ENCODE data around the gene SUPT5H. TPM values are rescaled to one million over a fixed set of nuclear protein-coding genes. Genes with fewer than 3 reads are reported as not detected.

Gene SUPT5H
- total RNA-seq, 3 donors from 2014 or later: 101 to 122 (median 102) TPM

DNA sequence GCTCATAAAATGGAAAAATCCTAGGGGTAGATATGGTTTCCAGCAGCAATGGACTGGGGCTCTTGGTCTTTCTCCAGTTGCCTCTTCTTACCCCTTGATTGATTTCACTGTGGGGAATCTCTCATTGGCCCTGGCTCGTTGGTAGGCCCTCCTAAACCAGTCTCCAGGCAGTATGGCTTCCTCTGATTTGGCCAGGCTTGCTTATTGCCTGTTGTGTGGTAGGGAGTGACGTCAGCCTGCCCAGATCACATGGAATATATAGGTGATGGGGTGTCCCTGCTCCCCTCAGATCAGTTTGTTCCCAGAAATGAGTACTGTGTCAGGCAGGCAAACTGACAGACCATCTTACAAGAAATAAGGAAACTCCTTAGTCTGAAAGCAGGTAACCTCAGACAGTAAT lies 63.9 kb downstream of the SUPT5H start:
- ATAC-seq (no peak), DNase-seq (no peak)
- Histone ChIP-seq H3K4me1 (ENCODE audit: low read depth) (peaks cover 8% of the 10 kb centered on the region), H3K36me3 (ENCODE audit: low read depth) (no peaks in the 10 kb centered on the region), H3K9me3 (no peaks in the 10 kb centered on the region), H3K4me3 (no peak overlapping the region)
- intact Hi-C loops (cut with DNase I, micrococcal nuclease): no loop called here
- TF ChIP-seq, protein P1, sequence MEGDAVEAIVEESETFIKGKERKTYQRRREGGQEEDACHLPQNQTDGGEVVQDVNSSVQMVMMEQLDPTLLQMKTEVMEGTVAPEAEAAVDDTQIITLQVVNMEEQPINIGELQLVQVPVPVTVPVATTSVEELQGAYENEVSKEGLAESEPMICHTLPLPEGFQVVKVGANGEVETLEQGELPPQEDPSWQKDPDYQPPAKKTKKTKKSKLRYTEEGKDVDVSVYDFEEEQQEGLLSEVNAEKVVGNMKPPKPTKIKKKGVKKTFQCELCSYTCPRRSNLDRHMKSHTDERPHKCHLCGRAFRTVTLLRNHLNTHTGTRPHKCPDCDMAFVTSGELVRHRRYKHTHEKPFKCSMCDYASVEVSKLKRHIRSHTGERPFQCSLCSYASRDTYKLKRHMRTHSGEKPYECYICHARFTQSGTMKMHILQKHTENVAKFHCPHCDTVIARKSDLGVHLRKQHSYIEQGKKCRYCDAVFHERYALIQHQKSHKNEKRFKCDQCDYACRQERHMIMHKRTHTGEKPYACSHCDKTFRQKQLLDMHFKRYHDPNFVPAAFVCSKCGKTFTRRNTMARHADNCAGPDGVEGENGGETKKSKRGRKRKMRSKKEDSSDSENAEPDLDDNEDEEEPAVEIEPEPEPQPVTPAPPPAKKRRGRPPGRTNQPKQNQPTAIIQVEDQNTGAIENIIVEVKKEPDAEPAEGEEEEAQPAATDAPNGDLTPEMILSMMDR (IDR thresholded peaks at IDR 0.05): no peak

DNA sequence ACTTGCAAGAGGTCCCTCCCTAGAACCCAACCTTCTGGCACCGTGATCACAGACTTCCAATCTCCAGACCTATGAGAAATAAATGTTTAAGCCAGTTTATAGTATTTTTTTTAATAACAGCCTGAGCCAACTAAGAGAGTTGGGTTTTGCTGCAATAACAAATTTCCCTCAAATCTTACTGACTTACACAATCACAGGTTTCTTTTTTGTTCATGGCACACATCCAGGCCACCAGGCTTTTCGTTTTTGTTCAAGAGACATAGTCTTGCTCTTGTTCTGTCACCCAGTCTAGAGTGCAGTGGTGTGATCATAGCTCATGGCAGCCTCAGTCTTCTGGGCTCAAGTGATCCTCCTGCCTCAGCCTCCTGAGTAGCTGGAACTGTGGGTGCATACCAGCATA lies 67.6 kb downstream of the SUPT5H start:
- TF ChIP-seq, protein P1 (IDR thresholded peaks at IDR 0.05): no peak
- no peak overlapping the region for H3K4me3 ChIP-seq
- H3K36me3 ChIP-seq (ENCODE audit: low read depth): no peaks in the 10 kb centered on the region
- ATAC-seq (no peak), DNase-seq (no peak)
- H3K9me3 ChIP-seq: no peaks in the 10 kb centered on the region
- intact Hi-C loops (cut with DNase I, micrococcal nuclease): no loop called here
- H3K4me1 ChIP-seq (ENCODE audit: low read depth): peaks cover 11% of the 10 kb centered on the region

DNA sequence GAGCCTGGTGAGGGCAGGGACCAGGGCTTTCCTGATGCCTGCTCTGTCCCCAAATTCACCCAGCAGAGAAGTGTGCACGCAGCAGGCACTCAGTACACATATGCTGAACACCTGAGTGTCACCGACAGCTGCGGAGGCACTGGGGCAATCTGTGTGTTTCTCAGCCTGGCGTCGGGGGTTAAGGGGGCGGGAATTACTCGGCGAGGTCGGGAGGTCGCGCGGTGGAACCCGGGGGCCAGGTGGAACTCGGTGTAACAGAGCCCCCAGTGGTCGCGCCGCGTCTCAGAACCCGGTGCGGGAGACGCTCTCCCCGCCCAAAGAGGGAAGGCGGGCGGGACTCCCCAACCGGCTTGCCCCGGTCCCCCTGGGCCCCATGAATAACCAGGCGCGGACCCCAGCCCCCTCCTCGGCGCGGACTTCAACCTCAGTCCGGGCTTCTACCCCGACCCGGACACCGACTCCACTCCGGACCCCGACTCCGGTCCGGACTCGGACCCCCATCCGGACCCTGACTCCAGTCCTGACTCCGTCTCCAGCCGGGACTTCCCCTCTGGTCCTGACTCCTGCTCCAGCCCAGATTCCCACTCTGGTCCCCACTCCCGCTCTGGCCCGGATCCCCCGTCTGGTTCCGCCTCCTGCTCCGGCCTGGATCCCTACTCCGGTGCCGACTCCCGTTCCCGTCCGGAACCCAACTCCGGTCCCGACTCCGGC lies 69.6 kb downstream of the SUPT5H start, which contains the start of gene SELENOV:
Gene SELENOV, plus strand, starts transcription at position 300 of the 711 bp plus-strand sequence. Its CDS starts 74 bp downstream, at position 374.
- H3K4me3 ChIP-seq: no peak within 1 kb of the TSS
- TF ChIP-seq, protein P1 (IDR thresholded peaks at IDR 0.05): no peak
- intact Hi-C loops (cut with DNase I, micrococcal nuclease): no loop called here
- DNase-seq: no peak
- no peaks in the 10 kb centered on the region for H3K36me3 ChIP-seq (ENCODE audit: low read depth)
- ATAC-seq: no peak
- no peaks in the 10 kb centered on the region for H3K9me3 ChIP-seq
- peaks cover 11% of the 10 kb centered on the region for H3K4me1 ChIP-seq (ENCODE audit: low read depth)

- ATAC-seq (no peak), DNase-seq (no peak)
- intact Hi-C loops (cut with DNase I, micrococcal nuclease): no loop called here
- Histone ChIP-seq H3K36me3 (ENCODE audit: low read depth) (no peaks in the 10 kb centered on the region), H3K4me1 (ENCODE audit: low read depth) (peaks cover 11% of the 10 kb centered on the region), H3K4me3 (no peak overlapping the region), H3K9me3 (no peaks in the 10 kb centered on the region)
- TF ChIP-seq, protein P1 (IDR thresholded peaks at IDR 0.05): no peak
Measured at GRCh38 chr19:39515551-39516191, 70.3 kb downstream of the SUPT5H start.

DNA sequence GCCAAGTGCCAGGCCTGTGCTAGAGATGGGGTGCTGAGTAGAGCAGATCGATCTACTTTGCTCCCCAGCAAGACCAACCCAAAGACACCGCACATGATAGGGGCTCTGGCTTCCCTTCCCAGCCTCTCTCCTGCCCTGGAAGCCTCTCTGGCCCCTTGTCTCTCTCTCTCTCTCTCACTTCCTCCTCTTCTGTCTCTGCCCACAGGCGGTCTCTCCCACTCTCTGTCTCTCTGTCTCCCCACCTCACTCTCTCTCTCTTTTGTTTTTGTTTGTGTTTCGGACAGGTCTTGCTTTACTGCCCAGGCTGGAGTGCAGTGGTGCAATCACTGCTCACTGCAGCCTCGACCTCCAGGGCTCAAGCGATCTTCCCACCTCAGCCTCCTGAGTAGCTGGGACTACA lies 70.9 kb downstream of the SUPT5H start:
- H3K4me1 ChIP-seq (ENCODE audit: low read depth): peaks cover 11% of the 10 kb centered on the region
- H3K9me3 ChIP-seq: no peaks in the 10 kb centered on the region
- DNase-seq: no peak
- no peaks in the 10 kb centered on the region for H3K36me3 ChIP-seq (ENCODE audit: low read depth)
- ATAC-seq: no peak
- H3K4me3 ChIP-seq: no peak overlapping the region
- intact Hi-C loops (cut with DNase I, micrococcal nuclease): no loop called here
- TF ChIP-seq, protein P1 (IDR thresholded peaks at IDR 0.05): no peak
